Endothelial cell of umbilical vein (primary cell): ENCODE measurements around the gene SH3TC2.

Source experiments
- EZH2 ChIP-seq: IDR thresholded peaks from 2 replicates; pipeline ENCODE4 v1.6.1; 2012; ENCODE audit warnings: borderline replicate concordance, low read depth, mild to moderate bottlenecking, moderate library complexity, low read length, inconsistent platforms; ENCODE audit not compliant: severe bottlenecking
- JUN ChIP-seq: IDR thresholded peaks from 2 replicates; pipeline ENCODE4 v1.6.1; 2011; ENCODE audit warnings: borderline replicate concordance, low read depth; ENCODE audit not compliant: insufficient read length, insufficient read depth
- POLR2AphosphoS5 ChIP-seq: IDR thresholded peaks from 2 replicates; pipeline ENCODE4 v1.6.1; 2012; ENCODE audit warnings: low read depth, mild to moderate bottlenecking, control low read depth, low read length, moderate library complexity; ENCODE audit not compliant: insufficient read depth
- TF ChIP-seq, protein P1 (sequence below), 2 donors: IDR thresholded peaks; 1 replicate in 1 of 2; 2 replicates in 1 of 2; pipeline ENCODE4 v1.5.1; 2011; ENCODE audit warnings: low read length in 2 of 2, mild to moderate bottlenecking in 2 of 2, moderate library complexity in 2 of 2, control low read depth in 1 of 2, inconsistent platforms in 1 of 2, low read depth in 1 of 2; ENCODE audit not compliant: insufficient read depth in 1 of 2; ENCODE audit errors: extremely low read depth in 1 of 2
- TF ChIP-seq, protein P2 (sequence below): IDR thresholded peaks from 2 replicates; pipeline ENCODE4 v1.6.1; 2011; ENCODE audit not compliant: insufficient read depth, insufficient read length

DNA sequence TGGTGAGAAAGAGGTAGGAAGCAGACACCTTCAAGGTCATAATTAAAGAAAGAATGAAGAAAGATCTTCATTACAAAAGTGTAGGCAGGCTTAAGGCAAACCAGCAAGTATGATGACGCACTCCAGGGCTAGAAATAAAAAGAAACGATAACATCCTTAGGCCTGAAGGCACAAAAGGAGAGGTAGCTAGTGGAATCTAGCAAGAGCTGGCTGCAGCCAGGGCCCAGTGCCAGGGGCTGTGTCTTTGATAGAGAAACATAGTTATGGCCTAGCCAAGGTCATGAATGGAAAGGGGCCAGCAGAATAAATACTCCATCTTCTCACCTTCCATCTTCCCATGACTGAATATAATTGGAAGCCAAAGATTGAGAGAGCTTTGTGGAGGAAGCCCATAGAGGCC, 6.8 kb upstream of the SH3TC2 start:
- TF ChIP-seq, protein P1, sequence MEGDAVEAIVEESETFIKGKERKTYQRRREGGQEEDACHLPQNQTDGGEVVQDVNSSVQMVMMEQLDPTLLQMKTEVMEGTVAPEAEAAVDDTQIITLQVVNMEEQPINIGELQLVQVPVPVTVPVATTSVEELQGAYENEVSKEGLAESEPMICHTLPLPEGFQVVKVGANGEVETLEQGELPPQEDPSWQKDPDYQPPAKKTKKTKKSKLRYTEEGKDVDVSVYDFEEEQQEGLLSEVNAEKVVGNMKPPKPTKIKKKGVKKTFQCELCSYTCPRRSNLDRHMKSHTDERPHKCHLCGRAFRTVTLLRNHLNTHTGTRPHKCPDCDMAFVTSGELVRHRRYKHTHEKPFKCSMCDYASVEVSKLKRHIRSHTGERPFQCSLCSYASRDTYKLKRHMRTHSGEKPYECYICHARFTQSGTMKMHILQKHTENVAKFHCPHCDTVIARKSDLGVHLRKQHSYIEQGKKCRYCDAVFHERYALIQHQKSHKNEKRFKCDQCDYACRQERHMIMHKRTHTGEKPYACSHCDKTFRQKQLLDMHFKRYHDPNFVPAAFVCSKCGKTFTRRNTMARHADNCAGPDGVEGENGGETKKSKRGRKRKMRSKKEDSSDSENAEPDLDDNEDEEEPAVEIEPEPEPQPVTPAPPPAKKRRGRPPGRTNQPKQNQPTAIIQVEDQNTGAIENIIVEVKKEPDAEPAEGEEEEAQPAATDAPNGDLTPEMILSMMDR (IDR thresholded peaks at IDR 0.05; ENCODE audit: extremely low read depth in 1 of 2, insufficient read depth in 1 of 2, low read depth in 1 of 2, low read length in 2 of 2), result no peak
- TF ChIP-seq EZH2 (no peak), POLR2AphosphoS5 (no peak), JUN (no peak)
- TF ChIP-seq, protein P2, sequence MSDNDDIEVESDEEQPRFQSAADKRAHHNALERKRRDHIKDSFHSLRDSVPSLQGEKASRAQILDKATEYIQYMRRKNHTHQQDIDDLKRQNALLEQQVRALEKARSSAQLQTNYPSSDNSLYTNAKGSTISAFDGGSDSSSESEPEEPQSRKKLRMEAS, result no peak
